Muscle layer of colon (tissue), 2 donors: ENCODE results near the gene PRKAG2.

Experiments used
- H3K27ac ChIP-seq: one replicate; pipeline ENCODE4 v1.7.0; 2013; ENCODE audit warnings: low read depth, mild to moderate bottlenecking, low read length, moderate library complexity
- H3K27me3 ChIP-seq, 2 donors: one replicate each; pipeline ENCODE4 v1.7.0; 2013; ENCODE audit warnings: low read length in 2 of 2, mild to moderate bottlenecking in 2 of 2; ENCODE audit not compliant: insufficient read depth in 2 of 2, control insufficient read depth in 1 of 2
- H3K36me3 ChIP-seq: one replicate; pipeline ENCODE4 v1.7.0; 2013; ENCODE audit warnings: mild to moderate bottlenecking, low read length; ENCODE audit not compliant: insufficient read depth
- H3K4me1 ChIP-seq: one replicate; pipeline ENCODE4 v1.7.0; 2013; ENCODE audit warnings: mild to moderate bottlenecking, low read length; ENCODE audit not compliant: insufficient read depth
- H3K4me3 ChIP-seq, 2 donors: one replicate each; pipeline ENCODE4 v1.7.0; 2013; ENCODE audit warnings: low read length in 2 of 2, low read depth in 1 of 2, mild to moderate bottlenecking in 1 of 2, moderate library complexity in 1 of 2
- H3K9ac ChIP-seq: one replicate; pipeline ENCODE4 v1.7.0; 2013; ENCODE audit warnings: low read length
- H3K9me3 ChIP-seq: one replicate; pipeline ENCODE4 v1.7.0; 2013; ENCODE audit warnings: mild to moderate bottlenecking, low read length
- donor health status: abdominal sarcoma.
- donor health status: Adenocarcinoma of cecum.

Gene PRKAG2

DNA sequence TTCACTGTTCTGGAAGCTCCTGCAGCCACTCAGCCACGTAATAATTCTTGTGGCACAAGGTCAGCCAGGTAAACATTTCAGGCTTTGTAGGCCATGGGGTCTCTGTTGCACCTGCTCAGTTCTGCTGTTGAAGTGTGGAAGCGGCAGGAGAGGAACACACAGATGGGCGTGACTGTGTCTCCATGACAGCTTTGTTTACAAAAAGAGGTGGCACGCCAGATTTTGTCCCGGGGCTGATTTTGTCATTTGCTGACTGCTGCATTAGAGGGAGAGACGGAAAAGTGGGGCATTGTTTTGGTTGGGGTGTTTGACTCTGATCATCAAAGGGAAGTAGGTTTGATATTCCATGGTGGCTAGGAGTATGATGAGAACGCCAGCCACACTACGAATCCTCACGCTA is 103.1 kb downstream of the PRKAG2 start:
- Histone ChIP-seq H3K27me3 (no peaks in the 10 kb centered on the region), H3K4me3 (no peak overlapping the region), H3K36me3 (no peaks in the 10 kb centered on the region), H3K27ac (no peak overlapping the region), H3K9ac (no peak overlapping the region), H3K4me1 (peaks cover 16% of the 10 kb centered on the region), H3K9me3 (no peaks in the 10 kb centered on the region)

- H3K4me1 ChIP-seq = peaks cover 14% of the 10 kb centered on the region
- H3K36me3 ChIP-seq = no peaks in the 10 kb centered on the region
- no peak overlapping the region for H3K9ac ChIP-seq
- H3K9me3 ChIP-seq = no peaks in the 10 kb centered on the region
- H3K4me3 ChIP-seq = no peak overlapping the region
- no peaks in the 10 kb centered on the region for H3K27me3 ChIP-seq
- H3K27ac ChIP-seq = no peak overlapping the region
These were observed 106.7 kb downstream of the PRKAG2 start for GRCh38 chr7:151770232-151770631.

DNA sequence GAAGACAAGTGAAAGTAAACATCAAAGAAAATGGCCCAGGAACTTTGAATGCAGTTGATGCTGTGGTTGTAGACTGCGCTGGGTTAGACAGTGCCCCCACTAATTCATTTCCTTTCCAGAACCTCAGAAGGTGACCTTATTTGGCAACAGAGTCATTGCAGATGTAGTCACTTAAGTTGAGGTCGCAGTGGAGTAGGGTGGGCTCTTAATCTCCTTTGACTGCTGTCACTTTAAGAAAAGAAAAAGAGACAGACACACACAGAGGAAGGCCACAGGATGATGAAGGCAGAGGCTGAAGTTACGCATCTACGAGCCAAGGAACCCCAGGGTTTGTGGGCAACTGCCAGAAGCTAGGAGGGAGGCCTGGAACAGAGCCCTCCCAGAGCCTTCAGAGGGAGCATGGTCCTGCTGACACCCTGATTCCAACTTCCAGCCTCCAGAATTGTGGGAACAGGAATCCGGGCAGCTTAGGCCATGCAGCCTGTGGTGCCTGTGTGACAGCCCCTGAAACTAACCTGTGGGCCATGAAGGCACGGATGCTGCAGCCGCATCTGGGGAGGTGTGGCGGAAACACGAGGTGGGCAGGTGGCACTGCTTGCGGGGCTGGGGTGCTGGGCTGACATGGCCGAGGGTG is 107.6 kb downstream of the PRKAG2 start:
- Histone ChIP-seq H3K4me3 (no peak overlapping the region), H3K9ac (no peak overlapping the region), H3K4me1 (peaks cover 14% of the 10 kb centered on the region), H3K9me3 (no peaks in the 10 kb centered on the region), H3K27me3 (no peaks in the 10 kb centered on the region), H3K27ac (no peak overlapping the region), H3K36me3 (no peaks in the 10 kb centered on the region)

GRCh38 chr7:151768805-151769187 is 108.1 kb downstream of the PRKAG2 start:
- Histone ChIP-seq H3K27ac (no peak overlapping the region), H3K9me3 (no peaks in the 10 kb centered on the region), H3K4me3 (no peak overlapping the region)

GRCh38 chr7:151767557-151767956 is 109.4 kb downstream of the PRKAG2 start:
- H3K9ac ChIP-seq = no peak overlapping the region
- no peaks in the 10 kb centered on the region for H3K9me3 ChIP-seq
- H3K27ac ChIP-seq = no peak overlapping the region
- H3K4me3 ChIP-seq = no peak overlapping the region
- H3K27me3 ChIP-seq = no peaks in the 10 kb centered on the region
- H3K36me3 ChIP-seq = no peaks in the 10 kb centered on the region
- H3K4me1 ChIP-seq = peaks cover 14% of the 10 kb centered on the region

More at GRCh38 chr7:151768805-151769187, 108.1 kb downstream of the PRKAG2 start:
- Histone ChIP-seq H3K9ac (no peak overlapping the region), H3K36me3 (no peaks in the 10 kb centered on the region), H3K27me3 (no peaks in the 10 kb centered on the region), H3K4me1 (peaks cover 14% of the 10 kb centered on the region)

- H3K4me1 ChIP-seq = peaks cover 12% of the 10 kb centered on the region
- H3K4me3 ChIP-seq = no peak overlapping the region
- H3K27ac ChIP-seq = no peak overlapping the region
- H3K9ac ChIP-seq = no peak overlapping the region
- H3K9me3 ChIP-seq = no peaks in the 10 kb centered on the region
- no peaks in the 10 kb centered on the region for H3K36me3 ChIP-seq
- H3K27me3 ChIP-seq = no peaks in the 10 kb centered on the region
These were observed 112.6 kb downstream of the PRKAG2 start for GRCh38 chr7:151764056-151764920.

- Histone ChIP-seq H3K9ac (no peak overlapping the region), H3K4me1 (peaks cover 13% of the 10 kb centered on the region)
These were observed 113.4 kb downstream of the PRKAG2 start for GRCh38 chr7:151763420-151763984.

DNA sequence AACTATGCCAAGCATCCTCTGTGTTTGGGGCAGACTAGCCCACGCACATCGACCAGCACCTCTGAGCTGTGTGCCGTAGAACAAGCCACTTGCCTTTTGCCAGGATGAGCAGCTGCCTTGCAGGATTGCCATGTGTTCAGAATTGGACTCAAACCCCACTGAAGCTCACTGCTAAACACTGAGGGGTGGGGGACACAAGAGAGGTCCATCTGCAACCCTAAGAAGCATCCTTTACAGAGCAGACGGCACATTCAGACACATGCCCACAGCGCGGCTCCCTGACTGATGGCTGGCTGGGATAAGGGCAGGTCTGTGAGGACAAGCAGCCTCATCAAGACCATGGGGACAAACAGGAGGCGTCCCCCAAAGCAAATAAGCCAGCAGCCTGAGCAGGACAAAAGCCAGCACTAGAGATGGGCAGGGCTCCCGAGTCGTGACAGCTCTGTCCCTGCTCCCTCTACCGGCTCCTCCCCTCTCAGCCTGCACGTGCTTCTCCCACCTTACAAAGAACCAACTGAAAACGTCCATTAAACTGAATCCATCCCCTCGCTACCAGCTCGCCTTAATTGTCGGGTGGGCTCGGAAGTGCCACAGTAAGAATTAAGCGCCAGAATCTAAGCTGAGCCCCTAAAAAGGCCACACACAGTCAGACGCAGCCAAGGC is 114.2 kb downstream of the PRKAG2 start:
- Histone ChIP-seq H3K9ac (no peak overlapping the region), H3K36me3 (no peaks in the 10 kb centered on the region), H3K4me1 (peaks cover 21% of the 10 kb centered on the region), H3K27me3 (no peaks in the 10 kb centered on the region), H3K9me3 (no peaks in the 10 kb centered on the region), H3K27ac (no peak overlapping the region), H3K4me3 (no peak overlapping the region)

More at GRCh38 chr7:151763420-151763984, 113.4 kb downstream of the PRKAG2 start:
- Histone ChIP-seq H3K27ac (no peak overlapping the region), H3K4me3 (no peak overlapping the region), H3K36me3 (no peaks in the 10 kb centered on the region), H3K9me3 (no peaks in the 10 kb centered on the region), H3K27me3 (no peaks in the 10 kb centered on the region)

- Histone ChIP-seq H3K27me3 (no peaks in the 10 kb centered on the region), H3K27ac (no peak overlapping the region), H3K9ac (no peak overlapping the region), H3K4me3 (no peak overlapping the region), H3K36me3 (no peaks in the 10 kb centered on the region), H3K9me3 (no peaks in the 10 kb centered on the region), H3K4me1 (peaks cover 29% of the 10 kb centered on the region)
These were observed 115.0 kb downstream of the PRKAG2 start for GRCh38 chr7:151761957-151762356.

DNA sequence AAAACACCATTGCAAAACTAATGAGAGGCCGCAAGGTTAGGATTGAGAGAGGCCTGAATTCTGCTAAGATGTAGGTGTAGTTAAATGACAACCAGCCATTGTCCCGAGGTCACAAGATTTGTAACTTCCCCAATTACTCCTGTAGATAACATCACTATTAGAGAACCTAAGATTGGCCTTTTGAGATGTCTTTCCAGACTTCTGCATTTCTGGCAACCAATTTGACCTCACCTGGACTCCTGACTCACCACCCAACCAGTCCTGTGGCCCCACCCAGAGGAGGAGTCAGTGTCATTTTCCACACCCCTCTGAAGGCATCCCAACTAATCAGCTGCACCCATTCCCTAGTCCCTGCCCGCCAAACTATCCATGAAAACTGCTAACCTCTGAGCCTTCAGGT is 115.7 kb downstream of the PRKAG2 start:
- H3K27ac ChIP-seq = no peak overlapping the region
- H3K4me3 ChIP-seq = no peak overlapping the region
- H3K9ac ChIP-seq = no peak overlapping the region
- no peaks in the 10 kb centered on the region for H3K36me3 ChIP-seq
- no peaks in the 10 kb centered on the region for H3K9me3 ChIP-seq
- peaks cover 36% of the 10 kb centered on the region for H3K4me1 ChIP-seq
- H3K27me3 ChIP-seq = no peaks in the 10 kb centered on the region

- Histone ChIP-seq H3K4me3 (no peak overlapping the region), H3K27me3 (no peaks in the 10 kb centered on the region), H3K27ac (no peak overlapping the region), H3K9ac (no peak overlapping the region), H3K4me1 (peaks cover 52% of the 10 kb centered on the region), H3K36me3 (no peaks in the 10 kb centered on the region), H3K9me3 (no peaks in the 10 kb centered on the region)
These were observed 117.3 kb downstream of the PRKAG2 start for GRCh38 chr7:151759591-151760042.
